Stomach (tissue), 9 donors: Measurements from ENCODE around the gene PORCN. TPM values are rescaled to one million over a fixed set of nuclear protein-coding genes. Genes with fewer than 3 reads are reported as not detected.

Experiments used
- DNase-seq, 2 donors: peaks; one replicate each; pipeline versions ENCODE4 v3.0.0 to v3.0.0-alpha.2; 2013 to 2019
- H3K27ac ChIP-seq, 5 donors: fragments of 200-600 bp in 4 of 5; sonication (generic) in 4 of 5; one replicate each; pipeline ENCODE4 v1.5.1; 2013 to 2019; ENCODE audit warnings: mild to moderate bottlenecking in 1 of 5, moderate library complexity in 1 of 5
- H3K27me3 ChIP-seq, 3 donors: fragments of 200-600 bp; sonication (generic); one replicate each; pipeline ENCODE4 v1.5.1; 2017 to 2019; ENCODE audit warnings: mixed run types in 1 of 3
- H3K36me3 ChIP-seq, 4 donors: fragments of 200-600 bp; sonication (generic); 1 replicate in 3 of 4; 2 replicates in 1 of 4; pipeline ENCODE4 v1.5.1; 2016 to 2019
- H3K4me1 ChIP-seq, 4 donors: fragments of 200-600 bp; sonication (generic); one replicate each; pipeline ENCODE4 v1.5.1; 2016 to 2019
- H3K4me3 ChIP-seq, 4 donors: fragments of 200-600 bp; sonication (generic) in 3 of 4; one replicate each; pipeline ENCODE4 v1.5.1; 2016 to 2019; ENCODE audit warnings: mild to moderate bottlenecking in 1 of 4
- H3K9me3 ChIP-seq, 4 donors: fragments of 200-600 bp; sonication (generic); one replicate each; pipeline ENCODE4 v1.5.1; 2016 to 2019
- EP300 ChIP-seq: sonication (generic); formaldehyde crosslinking; IDR thresholded peaks from one replicate; pipeline ENCODE4 v1.6.1; 2017; ENCODE audit warnings: antibody characterized with exemption
- POLR2A ChIP-seq, 4 donors: fragments of 450-650 bp; IDR thresholded peaks; one replicate each; pipeline ENCODE4 v1.6.1; 2016; ENCODE audit warnings: antibody characterized with exemption in 4 of 4, control low read depth in 2 of 4, mild to moderate bottlenecking in 1 of 4, moderate library complexity in 1 of 4
- POLR2AphosphoS5 ChIP-seq, 3 donors: sonication (generic); formaldehyde crosslinking; IDR thresholded peaks; one replicate each; pipeline ENCODE4 v1.6.1; 2016; ENCODE audit warnings: antibody characterized with exemption in 3 of 3
- WGBS, 5 donors: extraction: QIAGEN DNeasy Blood & Tissue Kit in 3 of 5; methylation state at CpG; one replicate each; pipeline versions ENCODE4 v1.1.5 to v1.1.7; 2013 to 2018; 5-methylcytosine and 5-hydroxymethylcytosine counted together
- intact Hi-C: fragments of 100-400 bp; cut with DNase I; formaldehyde crosslinking; loops from one replicate; pipeline ENCODE4 v1.15.1; 2023; ENCODE audit warnings: low total_unique reads
- polyA plus RNA-seq, 3 donors: library from polyadenylated mRNA; stranded (reverse); fragments of 200-250 nt; gene quantifications; one replicate each; pipeline ENCODE4 v1.2.3, GENCODE V29; 2013
- total RNA-seq, 5 donors: library from RNA; depleted of rRNA; stranded (reverse); fragments of >200 nt; gene quantifications; one replicate each; pipeline versions ENCODE4 v1.1.0 to v1.2.3, GENCODE V29; 2014 to 2016
- TF ChIP-seq, protein P1 (sequence below), 7 experiments: fragments of 450-650 bp in 4 of 7; fragments of 200-600 bp in 3 of 7; sonication (generic) in 3 of 7; IDR thresholded peaks; one replicate each; pipeline ENCODE4 v1.5.1; 2016 to 2019; ENCODE audit warnings: antibody characterized with exemption in 7 of 7, control low read depth in 2 of 7, mild to moderate bottlenecking in 1 of 7
- donor health status: healthy with polysubstance abuse.
- donor health status: Bipolar disorder and iron deficiency.
- donor health status: healthy.

Gene PORCN
- total and polyA plus RNA-seq, 8 donors, result 1.8 to 27.4 (median 10.3) TPM

DNA sequence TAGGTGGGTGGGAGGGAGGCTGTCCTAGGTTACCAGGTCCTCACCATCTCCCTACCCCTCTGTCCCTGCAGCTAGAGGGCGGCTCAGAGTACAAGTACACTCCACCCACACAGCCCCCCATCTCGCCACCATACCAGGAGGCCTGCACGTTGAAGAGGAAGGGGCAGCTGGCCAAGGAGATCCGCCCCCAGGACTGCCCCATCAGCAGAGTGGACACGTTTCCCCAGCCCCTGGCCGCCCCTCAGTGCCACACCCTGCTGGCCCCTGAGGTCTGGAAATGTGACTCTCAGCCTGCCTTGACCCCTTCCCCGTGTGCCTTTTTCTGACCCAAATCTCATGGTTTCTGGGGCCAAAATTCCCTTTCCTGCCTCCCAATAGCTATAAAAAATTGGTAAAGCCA, 26.3 kb upstream of the PORCN start:
- Histone ChIP-seq H3K4me3 (no peak overlapping the region), H3K9me3 (no peaks in the 10 kb centered on the region), H3K27ac (no peak overlapping the region), H3K36me3 (peaks cover 0 to 64% (median 61%) of the 10 kb centered on the region in 4 donors), H3K4me1 (peaks cover 0 to 5% (median 0%) of the 10 kb centered on the region in 4 donors), H3K27me3 (no peaks in the 10 kb centered on the region)
- no peak for TF ChIP-seq POLR2A (IDR thresholded peaks at IDR 0.05)
- TF ChIP-seq POLR2AphosphoS5 (IDR thresholded peaks at IDR 0.05), result no peak
- TF ChIP-seq, protein P1, sequence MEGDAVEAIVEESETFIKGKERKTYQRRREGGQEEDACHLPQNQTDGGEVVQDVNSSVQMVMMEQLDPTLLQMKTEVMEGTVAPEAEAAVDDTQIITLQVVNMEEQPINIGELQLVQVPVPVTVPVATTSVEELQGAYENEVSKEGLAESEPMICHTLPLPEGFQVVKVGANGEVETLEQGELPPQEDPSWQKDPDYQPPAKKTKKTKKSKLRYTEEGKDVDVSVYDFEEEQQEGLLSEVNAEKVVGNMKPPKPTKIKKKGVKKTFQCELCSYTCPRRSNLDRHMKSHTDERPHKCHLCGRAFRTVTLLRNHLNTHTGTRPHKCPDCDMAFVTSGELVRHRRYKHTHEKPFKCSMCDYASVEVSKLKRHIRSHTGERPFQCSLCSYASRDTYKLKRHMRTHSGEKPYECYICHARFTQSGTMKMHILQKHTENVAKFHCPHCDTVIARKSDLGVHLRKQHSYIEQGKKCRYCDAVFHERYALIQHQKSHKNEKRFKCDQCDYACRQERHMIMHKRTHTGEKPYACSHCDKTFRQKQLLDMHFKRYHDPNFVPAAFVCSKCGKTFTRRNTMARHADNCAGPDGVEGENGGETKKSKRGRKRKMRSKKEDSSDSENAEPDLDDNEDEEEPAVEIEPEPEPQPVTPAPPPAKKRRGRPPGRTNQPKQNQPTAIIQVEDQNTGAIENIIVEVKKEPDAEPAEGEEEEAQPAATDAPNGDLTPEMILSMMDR (IDR thresholded peaks at IDR 0.05), result no peak
- TF ChIP-seq EP300, result no peak
- intact Hi-C loops, result no loop called here
- WGBS, 5 donors, result 67 to 90% (median 80%) methylated on average over 5 to 7 of the region's 7 CpGs
- no peak for DNase-seq

- peak overlapping the region in 3 of 5 donors; percentile 32 to 49 (median 48) for H3K27ac ChIP-seq
- intact Hi-C loops, result no loop called here
- peaks cover 0 to 41% (median 24%) of the 10 kb centered on the region in 4 donors for H3K36me3 ChIP-seq
- H3K4me3 ChIP-seq, result no peak overlapping the region
- no peaks in the 10 kb centered on the region for H3K27me3 ChIP-seq
- peaks cover 0 to 13% (median 3%) of the 10 kb centered on the region in 4 donors for H3K9me3 ChIP-seq
- H3K4me1 ChIP-seq, result no peaks in the 10 kb centered on the region
- WGBS, 5 donors, result 16 to 73% (median 52%) methylated on average over 4 to 10 of the region's 10 CpGs
- DNase-seq, result peak; percentile 57 to 87
- TF ChIP-seq POLR2AphosphoS5 (IDR thresholded peaks at IDR 0.05), result peak in 2 of 3 donors; percentile 60 to 68
- TF ChIP-seq POLR2A (IDR thresholded peaks at IDR 0.05), result no peak
These were observed 21.4 kb upstream of the PORCN start for GRCh38 chrX:48487362-48487798.

- H3K4me1 ChIP-seq, result no peaks in the 10 kb centered on the region
- peak overlapping the region in 3 of 5 donors; percentile 14 to 48 (median 25) for H3K27ac ChIP-seq
- intact Hi-C loops, result no loop called here
- H3K9me3 ChIP-seq, result peaks cover 0 to 13% (median 3%) of the 10 kb centered on the region in 4 donors
- WGBS, 5 donors, result 67 to 100% (median 81%) methylated on average over 2 to 3 of the region's 3 CpGs
- no peak overlapping the region for H3K4me3 ChIP-seq
- TF ChIP-seq POLR2A (IDR thresholded peaks at IDR 0.05) (no peak), POLR2AphosphoS5 (IDR thresholded peaks at IDR 0.05) (no peak), EP300 (no peak)
- TF ChIP-seq, protein P1 (IDR thresholded peaks at IDR 0.05), result no peak
- no peaks in the 10 kb centered on the region for H3K27me3 ChIP-seq
- DNase-seq, result no peak
- H3K36me3 ChIP-seq, result peaks cover 0 to 34% (median 18%) of the 10 kb centered on the region in 4 donors
These were observed 20.8 kb upstream of the PORCN start for GRCh38 chrX:48488034-48488433.

- DNase-seq, result no peak
- Histone ChIP-seq H3K27me3 (no peaks in the 10 kb centered on the region), H3K9me3 (peaks cover 0 to 13% (median 3%) of the 10 kb centered on the region in 4 donors), H3K4me3 (no peak overlapping the region), H3K27ac (no peak overlapping the region), H3K36me3 (peaks cover 0 to 22% (median 5%) of the 10 kb centered on the region in 4 donors), H3K4me1 (no peaks in the 10 kb centered on the region)
- WGBS, 5 donors, result 77 to 91% (median 88%) methylated on average over 5 to 9 of the region's 9 CpGs
- TF ChIP-seq POLR2AphosphoS5 (IDR thresholded peaks at IDR 0.05) (no peak), EP300 (no peak), POLR2A (IDR thresholded peaks at IDR 0.05) (no peak)
- TF ChIP-seq, protein P1 (IDR thresholded peaks at IDR 0.05), result no peak
- intact Hi-C loops, result no loop called here
These were observed 19.5 kb upstream of the PORCN start for GRCh38 chrX:48489296-48489695.

- no peaks in the 10 kb centered on the region for H3K4me1 ChIP-seq
- DNase-seq, result no peak
- H3K27ac ChIP-seq, result no peak overlapping the region
- no peak overlapping the region for H3K4me3 ChIP-seq
- H3K9me3 ChIP-seq, result peaks cover 0 to 13% (median 3%) of the 10 kb centered on the region in 4 donors
- WGBS, 5 donors, result 62 to 81% (median 75%) methylated on average over 2 of the region's 2 CpGs
- intact Hi-C loops, result no loop called here
- no peaks in the 10 kb centered on the region for H3K27me3 ChIP-seq
- no peak for TF ChIP-seq POLR2AphosphoS5 (IDR thresholded peaks at IDR 0.05)
- TF ChIP-seq, protein P1 (IDR thresholded peaks at IDR 0.05), result no peak
- no peak for TF ChIP-seq POLR2A (IDR thresholded peaks at IDR 0.05)
- TF ChIP-seq EP300, result no peak
- H3K36me3 ChIP-seq, result peaks cover 0 to 16% (median under 1%) of the 10 kb centered on the region in 4 donors
These were observed 18.9 kb upstream of the PORCN start for GRCh38 chrX:48489892-48490291.
